HG02798 (cell line): ENCODE data around the gene LENG9.
"Not testable (repeated sequence)": the region's sequence is repeated elsewhere in the genome, so short reads cannot be mapped to it uniquely, and the experiment has no call there.

ENCODE experiments used
- ATAC-seq: cut with Tn5 transposase; IDR thresholded peaks from one replicate; pipeline ENCODE4 v1.9.1; 2021; ENCODE audit warnings: mild to moderate bottlenecking; ENCODE audit not compliant: unreplicated experiment, poor library complexity

LENG9 gene

DNA sequence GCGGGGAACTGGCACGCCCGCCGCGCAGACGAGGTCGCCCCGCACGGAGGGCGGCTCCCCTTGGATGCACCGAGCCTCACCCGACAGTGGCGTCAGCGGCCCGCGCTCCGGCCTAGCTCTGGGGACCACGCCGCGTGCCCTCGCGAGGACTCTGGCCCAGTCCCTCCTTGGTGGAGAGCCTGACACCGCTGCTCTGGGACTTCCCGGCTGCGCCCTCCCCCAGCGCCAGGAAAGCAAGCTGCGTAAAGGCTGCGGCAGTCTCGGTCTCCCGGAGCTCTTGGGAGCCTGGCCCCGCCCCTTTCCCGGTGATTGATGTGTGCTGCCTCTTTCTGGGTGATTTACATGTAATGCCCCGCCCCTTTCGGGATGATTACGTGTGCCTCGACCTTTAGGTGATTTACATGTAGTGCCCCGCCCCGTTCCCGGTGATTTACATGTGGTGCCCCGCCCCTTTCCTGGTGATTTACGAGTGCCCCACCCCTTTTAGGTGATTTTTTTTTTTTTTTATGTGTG lies at the start of gene LENG9:
Gene LENG9 (minus strand): TSS at position 248 of the 513 bp plus-strand sequence. CDS start 252 bp downstream, outside the sequence.
- peak; percentile 67 for ATAC-seq

DNA sequence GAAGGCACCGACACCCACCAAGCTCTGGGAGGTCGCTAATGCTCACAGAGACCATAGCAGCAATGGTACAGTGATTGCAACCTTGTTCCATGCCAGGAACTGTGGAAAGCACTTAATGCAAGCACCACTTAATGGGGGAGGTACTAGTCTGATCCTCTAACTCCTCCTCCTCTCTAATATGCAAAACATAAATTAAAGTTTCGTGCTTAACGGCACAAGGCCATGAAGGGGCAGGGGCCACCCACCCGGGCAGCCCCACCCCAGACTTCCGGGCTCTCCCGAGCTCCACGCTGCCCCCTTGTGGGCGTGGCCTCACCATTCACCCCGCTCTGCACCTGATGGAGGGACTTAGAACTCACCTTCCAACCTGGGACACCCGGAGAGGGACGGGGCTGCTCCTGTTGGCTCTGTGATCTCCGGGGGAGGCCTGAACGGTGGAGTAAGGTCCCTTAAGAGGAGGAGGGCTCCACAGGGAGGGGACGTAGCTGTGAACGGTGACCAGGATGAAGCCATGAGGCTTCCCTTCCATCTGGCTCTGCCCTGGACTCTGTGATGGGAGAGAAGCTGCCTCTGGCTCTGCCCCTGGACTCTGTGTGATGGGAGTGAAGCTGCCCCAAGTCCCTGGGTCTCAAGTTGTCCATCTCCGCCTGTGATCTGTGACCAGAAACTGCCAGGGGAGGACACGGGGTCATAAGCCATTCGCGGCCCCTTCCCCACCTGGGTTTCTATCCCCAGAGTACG lies 45.8 kb upstream of the LENG9 start:
- not testable (repeated sequence) for ATAC-seq

DNA sequence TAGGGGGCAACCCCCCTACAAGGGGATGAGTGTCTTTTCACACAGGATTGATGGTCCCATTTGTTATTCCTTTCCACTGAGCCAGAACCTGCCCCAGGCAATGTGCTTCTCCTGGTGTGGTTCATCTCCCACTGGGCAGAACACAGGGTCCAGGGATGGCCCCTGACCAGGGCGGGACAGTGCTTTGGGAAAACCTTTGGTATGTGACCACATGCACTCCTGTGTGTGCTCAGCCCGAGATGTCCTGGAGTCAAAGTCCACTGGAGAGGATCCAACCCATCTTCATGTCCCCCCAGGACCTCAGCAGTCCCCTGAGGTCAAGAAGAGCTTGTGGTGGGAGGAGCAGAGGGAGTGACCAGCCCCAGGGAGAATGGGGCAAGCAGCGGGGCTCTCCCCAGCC lies 44.9 kb upstream of the LENG9 start:
- not testable (repeated sequence) for ATAC-seq

DNA sequence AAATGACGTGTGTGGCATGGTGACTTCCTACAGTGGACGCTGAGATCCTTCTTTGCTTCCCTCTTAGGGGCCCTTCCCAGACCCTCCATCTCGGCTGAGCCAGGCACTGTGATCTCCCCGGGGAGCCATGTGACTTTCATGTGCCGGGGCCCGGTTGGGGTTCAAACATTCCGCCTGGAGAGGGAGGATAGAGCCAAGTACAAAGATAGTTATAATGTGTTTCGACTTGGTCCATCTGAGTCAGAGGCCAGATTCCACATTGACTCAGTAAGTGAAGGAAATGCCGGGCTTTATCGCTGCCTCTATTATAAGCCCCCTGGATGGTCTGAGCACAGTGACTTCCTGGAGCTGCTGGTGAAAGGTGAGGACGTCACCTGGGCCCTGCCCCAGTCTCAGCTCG lies 44.2 kb upstream of the LENG9 start:
- ATAC-seq: no peak

DNA sequence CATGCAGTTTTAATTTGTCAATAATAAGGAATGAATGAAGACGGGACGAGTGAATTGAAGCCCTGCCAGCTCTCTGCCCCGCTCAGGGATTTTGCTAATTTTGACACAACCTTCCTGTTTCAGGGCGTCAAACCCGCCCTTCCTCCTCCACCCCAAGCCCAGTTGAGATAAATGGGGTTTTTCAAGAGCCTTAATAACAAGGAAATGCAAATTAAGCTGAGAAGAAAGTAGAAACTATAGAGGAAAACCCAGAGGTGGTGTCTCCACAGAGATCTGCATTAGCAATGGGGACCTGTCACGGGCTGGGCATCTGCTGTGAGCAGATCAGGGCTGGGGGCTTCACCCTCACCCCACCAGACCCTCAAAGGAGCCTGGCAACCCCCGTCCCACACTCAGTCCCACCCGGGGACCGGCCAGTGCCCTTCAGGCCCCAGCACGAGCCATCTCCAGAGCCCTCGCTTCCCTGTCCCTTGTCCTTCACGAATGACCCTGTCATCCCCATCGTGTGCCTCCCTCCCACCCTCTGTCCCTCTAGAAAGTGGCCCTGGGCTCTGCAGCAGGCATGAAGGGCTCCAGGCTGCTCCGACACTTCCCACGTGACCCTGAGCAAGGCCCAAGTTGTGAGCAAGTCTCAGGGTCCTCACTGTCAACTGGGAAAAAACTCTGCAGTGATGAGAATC lies 43.6 kb upstream of the LENG9 start:
- ATAC-seq: not testable (repeated sequence)

DNA sequence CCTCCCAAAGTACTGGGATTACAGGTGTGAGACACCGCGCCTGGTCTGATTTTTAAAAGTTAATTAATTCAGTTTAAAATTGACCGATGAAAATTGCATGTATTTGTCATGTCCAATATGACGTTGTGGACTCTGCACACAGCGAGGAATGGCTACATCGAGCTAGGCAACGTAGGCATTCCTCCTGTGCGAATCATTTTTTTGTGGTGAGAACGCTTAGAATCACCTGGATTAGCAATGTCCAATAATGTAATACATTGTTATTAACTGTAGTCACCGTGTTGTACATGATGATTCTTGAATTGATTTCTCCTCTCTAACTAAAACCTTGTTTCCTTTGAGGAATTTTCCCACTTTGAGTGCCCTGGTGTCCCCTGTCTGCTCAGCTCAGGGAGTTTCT lies 42.5 kb upstream of the LENG9 start:
- no peak for ATAC-seq

DNA sequence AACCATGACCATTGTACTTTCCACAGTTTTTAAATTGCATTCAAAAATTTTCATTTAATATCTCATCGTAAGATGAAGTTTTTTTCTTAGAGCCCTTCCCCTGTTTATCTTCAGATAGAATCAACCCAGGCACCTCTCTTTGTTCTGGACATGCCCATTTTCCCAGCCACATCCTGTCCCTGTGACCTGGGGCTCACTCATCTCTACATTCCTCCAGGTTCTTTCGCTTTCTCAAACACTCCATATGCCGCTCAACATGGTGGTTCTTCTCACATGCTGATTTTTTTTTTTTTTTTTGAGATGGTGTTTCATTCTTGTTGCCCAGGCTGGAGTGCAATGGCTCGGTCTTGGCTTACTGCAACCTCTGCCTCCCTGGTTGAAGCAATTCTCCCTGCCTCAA lies 42.0 kb upstream of the LENG9 start:
- not testable (repeated sequence) for ATAC-seq

DNA sequence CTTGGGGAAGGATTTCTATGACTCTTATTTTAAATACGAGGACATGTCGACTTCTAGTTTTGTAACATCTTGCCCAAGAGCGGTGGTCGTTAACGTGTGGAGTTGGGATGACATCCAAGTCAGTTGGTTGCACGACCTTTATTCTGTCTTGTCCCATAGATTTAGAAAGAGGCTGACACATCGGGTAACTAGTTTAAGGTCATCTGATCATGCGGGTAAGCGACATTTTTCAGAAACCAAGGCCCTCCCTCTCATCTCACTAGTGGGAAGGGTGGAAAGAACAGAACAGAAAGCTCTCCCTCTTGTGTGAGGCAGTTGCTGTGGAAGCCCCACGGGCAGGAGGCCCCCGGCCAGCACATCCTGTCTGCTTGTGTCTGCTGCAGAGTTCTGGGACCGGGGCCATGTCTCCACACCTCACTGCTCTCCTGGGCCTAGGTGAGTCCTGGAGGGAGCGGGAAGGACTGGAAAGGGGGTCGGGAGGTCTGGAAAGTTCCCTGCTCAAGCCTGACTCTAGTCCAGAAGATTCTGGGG lies 39.0 kb upstream of the LENG9 start, which contains the start of gene LAIR2:
Gene LAIR2 (plus strand): TSS at position 314 of the 531 bp plus-strand sequence. CDS start 88 bp downstream, at position 402.
- ATAC-seq: no peak

DNA sequence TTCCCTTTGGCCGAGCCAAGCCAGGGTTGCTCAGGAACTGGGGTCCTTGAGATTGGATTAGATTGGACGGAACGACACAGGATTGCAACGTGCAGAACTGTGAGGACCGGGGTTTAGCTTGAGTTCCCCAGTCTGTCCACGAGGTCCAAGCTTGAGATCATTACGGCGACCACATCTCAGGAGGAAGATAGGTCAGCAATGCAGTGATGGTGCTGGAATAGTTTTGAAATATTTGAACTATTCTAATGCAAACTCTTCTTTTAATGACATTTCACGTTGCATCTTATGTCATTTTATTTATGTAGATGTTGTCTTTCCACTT lies 34.8 kb upstream of the LENG9 start:
- ATAC-seq: not testable (repeated sequence)

DNA sequence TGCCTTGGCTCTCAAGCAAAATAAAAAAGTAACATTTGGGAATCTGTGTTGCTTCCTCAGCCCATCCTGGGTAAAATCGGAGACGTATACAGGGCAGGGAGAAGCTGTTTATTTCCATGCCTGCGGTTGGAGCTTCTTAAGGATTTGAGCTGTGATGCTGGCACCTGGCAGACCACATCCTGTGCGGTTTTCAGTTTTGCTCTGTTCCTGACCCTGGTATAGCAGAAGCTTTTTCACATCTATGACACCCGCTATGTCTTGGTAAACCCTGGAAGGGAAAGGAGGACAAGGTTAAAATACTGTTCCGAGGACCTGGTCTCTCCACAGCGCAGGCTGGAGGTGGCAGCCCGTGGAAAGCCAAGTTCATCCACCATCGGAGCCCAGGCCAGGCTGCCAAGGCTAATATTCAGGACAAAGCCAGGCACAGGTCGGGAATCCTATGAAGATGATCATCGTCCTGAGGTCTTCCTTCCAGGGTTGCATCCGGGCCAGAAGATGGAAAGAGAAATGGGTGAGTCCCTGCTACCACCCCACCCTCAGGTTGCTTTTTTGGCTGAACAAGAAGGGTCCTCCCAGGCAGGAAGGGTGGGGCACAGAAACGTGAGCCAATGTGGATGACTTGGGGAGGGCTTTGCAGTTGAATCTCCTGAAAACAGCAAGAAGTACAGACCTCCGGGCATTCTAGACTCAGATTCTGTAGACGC lies 34.3 kb upstream of the LENG9 start:
- ATAC-seq: not testable (repeated sequence)

DNA sequence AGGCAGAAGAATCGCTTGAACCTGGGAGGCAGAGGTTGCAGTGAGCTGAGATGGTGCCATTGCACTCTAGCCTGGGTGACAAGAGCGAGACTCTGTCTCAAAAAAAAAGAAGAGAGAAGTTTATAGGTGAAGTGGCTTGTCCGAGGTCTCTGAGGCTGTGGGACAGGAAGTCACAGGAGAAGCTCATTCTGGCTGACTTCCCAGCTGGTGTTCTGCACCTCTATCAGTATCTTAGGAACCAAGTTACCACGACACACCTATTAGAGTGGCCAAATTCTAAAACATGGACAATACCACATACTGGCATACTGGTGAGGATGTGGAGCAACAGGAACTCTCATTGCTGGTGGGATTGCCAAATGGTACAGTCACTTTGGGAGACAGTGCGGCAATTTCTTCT lies 31.7 kb upstream of the LENG9 start:
- ATAC-seq: not testable (repeated sequence)

DNA sequence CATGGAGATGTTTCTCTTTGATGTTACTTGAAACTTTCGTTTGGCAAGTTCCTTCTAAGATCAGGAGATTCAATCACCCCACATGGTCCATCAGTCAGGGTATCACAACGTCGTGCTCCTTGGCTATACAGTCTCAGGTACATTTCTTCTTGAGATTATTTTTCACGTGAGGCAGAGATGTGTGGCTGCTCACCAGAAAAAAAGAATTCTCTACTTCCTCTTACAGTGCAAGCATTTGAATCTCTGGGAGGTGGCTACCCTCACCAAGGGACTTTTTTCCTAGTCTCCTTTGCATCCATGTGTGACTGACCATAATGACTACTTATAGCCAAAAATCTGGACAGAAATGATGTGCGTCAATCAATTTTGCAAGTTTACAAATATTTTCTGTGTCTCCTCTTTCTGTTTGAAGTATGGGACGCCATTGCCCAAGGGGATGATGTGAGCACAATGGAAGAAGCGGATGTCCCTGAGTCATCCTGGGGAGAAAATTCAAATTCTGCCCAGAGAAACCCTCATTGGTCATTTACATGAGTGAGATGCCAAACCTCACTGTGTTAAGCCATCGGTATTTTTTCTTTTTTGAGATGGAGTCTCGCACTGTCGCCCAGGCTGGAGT lies 30.5 kb upstream of the LENG9 start:
- ATAC-seq: no peak

DNA sequence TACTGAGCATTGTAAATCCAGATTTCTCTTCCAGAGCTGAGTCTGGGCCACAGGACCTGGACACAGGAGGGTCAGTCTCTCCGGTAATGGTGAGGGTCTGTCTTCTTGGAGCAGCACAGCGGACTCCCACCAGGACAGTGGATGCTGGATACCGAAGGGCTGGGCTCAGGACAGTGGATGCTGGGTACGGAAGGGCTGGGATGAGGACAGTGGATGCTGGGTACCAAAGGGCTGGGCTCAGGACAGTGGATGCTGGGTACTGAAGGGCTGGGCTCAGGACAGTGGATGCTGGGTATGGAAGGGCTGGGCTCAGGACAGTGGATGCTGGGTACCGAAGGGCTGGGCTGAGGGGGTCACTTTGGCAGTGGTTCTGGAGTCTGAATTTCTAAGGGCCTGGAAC lies 29.5 kb upstream of the LENG9 start:
- not testable (repeated sequence) for ATAC-seq

DNA sequence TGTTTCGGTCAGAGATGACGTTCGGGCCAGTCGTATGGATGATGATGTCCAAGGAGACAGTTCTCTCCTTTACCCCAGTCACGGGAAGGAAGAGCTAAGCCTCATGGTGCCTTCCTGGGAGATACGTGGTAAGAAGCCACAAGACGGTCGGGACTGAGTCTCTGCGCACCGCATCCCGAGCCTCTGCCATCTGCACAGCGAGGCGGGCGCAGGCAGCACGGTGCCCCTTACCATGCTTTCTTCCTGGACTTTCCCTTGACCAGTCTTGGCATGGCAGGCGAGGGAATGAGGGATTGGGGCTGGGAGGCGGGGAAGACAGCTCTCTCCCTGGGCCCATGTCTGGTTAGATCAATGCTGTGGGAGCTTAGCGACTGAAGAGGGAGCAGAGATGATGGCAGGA lies 29.0 kb upstream of the LENG9 start:
- ATAC-seq: no peak

DNA sequence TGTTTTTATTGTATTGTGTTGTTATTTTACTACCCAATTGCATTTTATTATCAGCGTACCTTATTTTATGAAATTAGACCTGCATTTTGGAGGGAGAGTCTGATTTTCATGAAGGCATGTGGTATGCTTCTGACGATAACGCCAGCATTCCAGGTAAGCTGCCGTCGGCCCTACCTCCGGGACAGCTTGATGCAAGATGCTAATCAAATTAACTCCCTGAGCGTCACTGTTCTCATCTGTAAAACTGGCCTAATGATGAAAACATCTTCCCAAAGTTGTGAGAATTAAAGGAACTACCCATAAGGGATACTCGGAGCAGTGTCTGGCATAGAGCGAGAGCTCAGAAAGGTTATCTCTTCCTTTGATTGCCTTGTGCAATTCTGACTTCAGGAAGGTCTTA lies 26.2 kb upstream of the LENG9 start:
- ATAC-seq: no peak

DNA sequence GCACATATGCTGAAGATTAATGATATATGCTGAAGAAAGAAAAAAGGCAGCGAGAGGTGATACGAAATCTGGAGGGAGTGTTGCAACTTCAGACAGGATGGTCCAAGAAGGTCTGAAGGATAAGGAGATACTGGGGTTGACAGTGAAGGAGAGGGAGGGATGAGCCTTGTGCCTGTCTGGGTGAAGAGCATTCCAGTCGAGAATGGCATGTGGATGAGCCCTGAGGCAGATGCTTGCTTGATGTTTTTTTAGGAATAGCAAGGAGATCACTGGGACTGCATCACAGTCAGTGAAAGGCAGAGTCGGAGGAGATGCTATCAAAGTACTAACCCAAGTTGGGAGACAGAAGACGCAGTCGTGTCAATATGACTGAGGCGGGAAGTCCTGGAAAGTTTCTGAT lies 25.8 kb upstream of the LENG9 start:
- ATAC-seq: no peak

DNA sequence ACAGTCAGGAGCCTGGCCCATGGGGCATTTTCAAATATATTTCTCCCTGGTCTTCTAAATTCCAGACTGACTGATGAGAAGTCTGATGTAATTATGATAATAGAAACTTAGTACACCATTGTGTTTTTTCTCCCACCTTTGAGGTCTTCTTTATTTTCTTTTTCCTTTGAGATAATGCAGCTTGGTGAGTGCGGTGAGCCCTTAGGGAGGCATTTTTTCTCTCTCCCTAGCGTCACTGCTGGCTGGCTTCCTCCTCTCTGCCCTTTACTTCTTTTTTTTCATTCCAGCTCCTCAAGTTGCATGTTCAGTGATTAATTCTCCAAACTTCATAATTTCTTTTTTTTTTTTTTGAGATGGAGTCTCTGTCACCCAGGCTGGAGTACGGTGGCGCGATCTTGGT lies 22.3 kb upstream of the LENG9 start:
- ATAC-seq: no peak

DNA sequence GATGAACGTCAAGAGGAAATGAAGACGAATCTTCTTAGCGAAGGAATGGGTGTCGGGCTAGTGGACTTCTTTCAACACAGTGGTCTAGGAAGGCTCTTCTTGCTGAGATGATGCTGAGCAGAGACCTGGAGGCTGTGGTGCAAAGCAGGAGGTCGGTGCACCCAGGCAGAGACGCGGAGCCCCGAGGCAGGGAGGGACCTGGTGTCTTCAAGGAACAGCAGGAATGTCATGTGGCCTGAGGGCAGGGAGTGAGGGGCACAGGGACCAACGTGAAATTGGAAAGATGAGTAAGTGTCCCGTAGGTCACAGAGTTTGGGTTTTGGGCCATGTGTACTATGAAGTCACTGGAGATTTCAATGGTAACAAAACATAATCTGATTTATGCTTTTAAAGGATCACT lies 20.9 kb upstream of the LENG9 start:
- no peak for ATAC-seq

DNA sequence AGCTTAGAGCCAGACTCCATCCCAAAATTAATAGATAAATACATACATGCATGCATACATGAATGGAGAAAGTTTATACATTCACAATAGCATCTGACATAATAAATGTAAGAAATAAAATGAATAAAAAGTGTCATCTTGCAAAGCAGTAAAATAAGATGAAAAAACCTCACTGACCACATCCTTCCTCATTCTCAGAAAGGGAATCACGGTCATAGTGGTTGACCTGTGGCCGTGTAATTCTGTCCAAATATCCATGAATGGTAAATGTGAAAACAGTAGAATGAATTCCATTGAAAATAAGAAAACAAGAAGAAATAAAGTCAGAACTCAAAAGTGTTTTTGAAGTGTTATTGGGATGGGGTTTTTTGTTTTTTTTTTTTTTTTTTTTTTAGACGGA lies 19.3 kb upstream of the LENG9 start:
- ATAC-seq: no peak

DNA sequence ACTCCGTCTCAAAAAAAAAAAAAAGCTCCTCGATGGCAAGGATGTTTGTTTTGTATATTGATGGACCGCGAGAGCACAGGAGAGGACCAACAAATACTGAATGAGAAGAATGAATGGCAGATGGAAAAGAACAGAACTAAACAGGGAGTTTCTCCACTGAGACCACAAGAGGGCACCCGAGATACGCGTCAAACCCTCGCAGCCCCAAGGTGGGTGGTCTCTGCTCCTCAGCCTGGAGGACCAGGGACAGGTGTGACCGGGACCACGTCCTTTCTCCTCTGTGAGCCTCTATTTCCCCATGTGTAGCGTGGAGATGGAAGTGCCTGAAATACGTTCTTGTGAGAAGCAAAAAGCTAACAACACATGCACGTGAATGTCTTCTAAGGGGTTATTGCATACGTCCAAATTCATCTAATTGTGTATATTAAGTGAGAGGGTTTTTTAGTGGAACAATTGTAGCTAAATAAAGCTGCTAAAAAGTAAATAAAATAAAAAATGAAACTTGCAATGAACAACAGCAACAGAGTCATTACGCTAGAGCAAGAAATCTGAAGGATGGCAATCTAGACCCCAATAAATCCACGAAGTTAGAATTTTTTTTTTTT lies 17.9 kb upstream of the LENG9 start:
- ATAC-seq: no peak
